ENCODE data around the gene CCL4. TPM values are rescaled to one million over a fixed set of nuclear protein-coding genes. Genes with fewer than 3 reads are reported as not detected.
"Not testable (repeated sequence)": the region's sequence is repeated elsewhere in the genome, so short reads cannot be mapped to it uniquely, and the experiment has no call there.

CCL4 gene
- total RNA-seq, 1 donor from 2014 or later, result not detected

- peaks cover 11% of the 10 kb centered on the region for H3K4me1 Mint-ChIP-seq (ENCODE audit: unreplicated experiment)
- peaks cover 7% of the 10 kb centered on the region for H3K9me3 Mint-ChIP-seq
- H3K27ac Mint-ChIP-seq, result no peak overlapping the region
- H3K27me3 Mint-ChIP-seq, result no peaks in the 10 kb centered on the region
- no peak for TF ChIP-seq CTCF (conservative IDR thresholded peaks at IDR 0.05)
- no peak for DNase-seq (ENCODE audit: extremely low spot score, unreplicated experiment)
- no peaks in the 10 kb centered on the region for H3K36me3 Mint-ChIP-seq
- no peak overlapping the region for H3K4me3 Mint-ChIP-seq
Measured at GRCh38 chr17:36120221-36120620, 16.6 kb downstream of the CCL4 start.

GRCh38 chr17:36121099-36121498 is 17.5 kb downstream of the CCL4 start:
- H3K27me3 Mint-ChIP-seq, result not testable (repeated sequence)

GRCh38 chr17:36123431-36123830 is 19.8 kb downstream of the CCL4 start:
- no peak overlapping the region for H3K4me3 Mint-ChIP-seq
- H3K9me3 Mint-ChIP-seq, result peaks cover 5% of the 10 kb centered on the region
- H3K27ac Mint-ChIP-seq, result no peak overlapping the region
- TF ChIP-seq CTCF (conservative IDR thresholded peaks at IDR 0.05), result no peak
- H3K36me3 Mint-ChIP-seq, result no peaks in the 10 kb centered on the region
- H3K4me1 Mint-ChIP-seq (ENCODE audit: unreplicated experiment), result no peaks in the 10 kb centered on the region
- peaks cover 3% of the 10 kb centered on the region for H3K27me3 Mint-ChIP-seq
- no peak for DNase-seq (ENCODE audit: extremely low spot score, unreplicated experiment)

More at GRCh38 chr17:36121099-36121498, 17.5 kb downstream of the CCL4 start:
- not testable (repeated sequence) for H3K4me3 Mint-ChIP-seq; DNase-seq (ENCODE audit: extremely low spot score, unreplicated experiment); H3K9me3 Mint-ChIP-seq; H3K36me3 Mint-ChIP-seq; H3K27ac Mint-ChIP-seq
- peaks cover 11% of the 10 kb centered on the region for H3K4me1 Mint-ChIP-seq (ENCODE audit: unreplicated experiment)

GRCh38 chr17:36124879-36125824 is 21.5 kb downstream of the CCL4 start:
- no peak for TF ChIP-seq CTCF (conservative IDR thresholded peaks at IDR 0.05)
- H3K36me3 Mint-ChIP-seq, result no peaks in the 10 kb centered on the region

GRCh38 chr17:36127199-36127893 is 23.7 kb downstream of the CCL4 start:
- Mint-ChIP-seq H3K36me3 (no peaks in the 10 kb centered on the region), H3K27ac (no peak overlapping the region), H3K4me3 (no peak overlapping the region), H3K9me3 (peaks cover 5% of the 10 kb centered on the region), H3K4me1 (ENCODE audit: unreplicated experiment) (no peaks in the 10 kb centered on the region), H3K27me3 (peaks cover 3% of the 10 kb centered on the region)
- no peak for DNase-seq (ENCODE audit: extremely low spot score, unreplicated experiment)
- no peak for TF ChIP-seq CTCF (conservative IDR thresholded peaks at IDR 0.05)

More at GRCh38 chr17:36124879-36125824, 21.5 kb downstream of the CCL4 start:
- H3K4me3 Mint-ChIP-seq, result no peak overlapping the region
- DNase-seq (ENCODE audit: extremely low spot score, unreplicated experiment), result no peak
- H3K9me3 Mint-ChIP-seq, result peaks cover 5% of the 10 kb centered on the region
- no peak overlapping the region for H3K27ac Mint-ChIP-seq
- H3K27me3 Mint-ChIP-seq, result peaks cover 3% of the 10 kb centered on the region
- no peaks in the 10 kb centered on the region for H3K4me1 Mint-ChIP-seq (ENCODE audit: unreplicated experiment)

- H3K27ac Mint-ChIP-seq, result no peak overlapping the region
- no peak overlapping the region for H3K4me3 Mint-ChIP-seq
Measured at GRCh38 chr17:36127911-36128310, 24.3 kb downstream of the CCL4 start.

More at GRCh38 chr17:36127911-36128310, 24.3 kb downstream of the CCL4 start:
- H3K9me3 Mint-ChIP-seq, result peaks cover 5% of the 10 kb centered on the region
- DNase-seq (ENCODE audit: extremely low spot score, unreplicated experiment), result no peak
- peaks cover 3% of the 10 kb centered on the region for H3K27me3 Mint-ChIP-seq
- H3K36me3 Mint-ChIP-seq, result no peaks in the 10 kb centered on the region
- no peak for TF ChIP-seq CTCF (conservative IDR thresholded peaks at IDR 0.05)
- H3K4me1 Mint-ChIP-seq (ENCODE audit: unreplicated experiment), result peaks cover 5% of the 10 kb centered on the region
